Adipocyte (in vitro differentiated cells): Measurements from ENCODE around the gene BMAL2.
A peak's percentile ranks its signal among the peaks of the same experiment; 100 is the strongest.

Source experiments
- DNase-seq: peaks from one replicate; pipeline ENCODE4 v3.0.0-alpha.2; 2015; ENCODE audit warnings: low read depth
- H3K27me3 ChIP-seq: replicated peaks from 2 replicates; pipeline ENCODE4 v1.7.0; 2013; ENCODE audit warnings: mild to moderate bottlenecking, low read length, moderate library complexity; ENCODE audit not compliant: control insufficient read depth, insufficient read depth
- H3K36me3 ChIP-seq: 2 replicates; pipeline ENCODE4 v1.7.0; 2013; ENCODE audit warnings: low read length, mild to moderate bottlenecking, moderate library complexity; ENCODE audit not compliant: control insufficient read depth, insufficient read depth, severe bottlenecking
- H3K4me1 ChIP-seq: 2 replicates; pipeline ENCODE4 v1.7.0; 2013; ENCODE audit warnings: mild to moderate bottlenecking, low read length, moderate library complexity; ENCODE audit not compliant: control insufficient read depth, insufficient read depth
- H3K4me3 ChIP-seq: 2 replicates; pipeline ENCODE4 v1.7.0; 2013; ENCODE audit warnings: mild to moderate bottlenecking, low read length, moderate library complexity
- H3K9ac ChIP-seq: 2 replicates; pipeline ENCODE4 v1.7.0; 2013; ENCODE audit warnings: mild to moderate bottlenecking, low read length, moderate library complexity
- H3K9me3 ChIP-seq: 2 replicates; pipeline ENCODE4 v1.7.0; 2013; ENCODE audit warnings: mild to moderate bottlenecking, low read length, moderate library complexity; ENCODE audit not compliant: control insufficient read depth

BMAL2 gene

GRCh38 chr12:27361372-27361771 lies 28.7 kb downstream of the BMAL2 start:
- peak; percentile 27 for DNase-seq
- Histone ChIP-seq H3K4me3 (no peak overlapping the region), H3K9me3 (no peaks in the 10 kb centered on the region), H3K36me3 (no peaks in the 10 kb centered on the region), H3K27me3 (no peaks in the 10 kb centered on the region), H3K9ac (no peak overlapping the region), H3K4me1 (peaks cover 3% of the 10 kb centered on the region)

- Histone ChIP-seq H3K36me3 (no peaks in the 10 kb centered on the region), H3K9ac (no peak overlapping the region), H3K27me3 (no peaks in the 10 kb centered on the region), H3K4me1 (peaks cover 3% of the 10 kb centered on the region), H3K9me3 (no peaks in the 10 kb centered on the region), H3K4me3 (no peak overlapping the region)
- no peak for DNase-seq
Observed at GRCh38 chr12:27366621-27367020, 34.0 kb downstream of the BMAL2 start.

GRCh38 chr12:27367078-27367477 lies 34.4 kb downstream of the BMAL2 start:
- DNase-seq, result no peak
- H3K9me3 ChIP-seq, result no peaks in the 10 kb centered on the region

DNA sequence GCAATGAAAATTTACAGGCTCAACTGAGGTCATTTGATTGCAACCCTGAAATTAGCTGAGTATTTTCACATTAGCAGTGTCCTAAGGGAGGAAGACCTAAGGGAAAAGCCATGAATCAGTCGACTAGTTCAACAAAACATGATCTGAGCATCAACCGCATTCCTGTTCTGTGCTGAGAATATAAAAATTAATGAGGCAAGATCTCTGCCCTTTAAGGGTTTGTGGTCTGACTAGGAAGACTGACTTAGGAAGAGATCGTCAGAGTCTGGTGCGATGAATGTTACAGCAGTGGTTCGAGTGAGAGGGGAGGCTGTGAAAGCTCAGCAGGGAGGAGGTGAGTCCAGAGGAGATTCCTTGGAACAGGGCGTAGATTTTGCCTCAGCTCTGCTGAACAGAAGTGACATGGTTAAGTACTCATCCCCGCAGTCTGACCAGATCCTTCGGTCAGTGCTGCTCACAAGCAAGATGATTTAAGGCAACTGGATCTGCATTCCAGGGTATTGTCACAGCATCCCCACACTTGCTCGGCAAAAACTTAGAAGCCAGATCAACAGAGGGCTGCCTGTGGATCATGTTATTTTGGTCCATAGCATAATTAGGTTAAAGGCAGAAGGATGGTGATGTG lies 49.6 kb downstream of the BMAL2 start:
- Histone ChIP-seq H3K9ac (peak overlapping the region; percentile 58), H3K27me3 (no peaks in the 10 kb centered on the region), H3K4me3 (peak overlapping the region; percentile 39), H3K9me3 (no peaks in the 10 kb centered on the region), H3K4me1 (peaks cover 30% of the 10 kb centered on the region), H3K36me3 (no peaks in the 10 kb centered on the region)
- DNase-seq, result peak; percentile 20

More at GRCh38 chr12:27367078-27367477, 34.4 kb downstream of the BMAL2 start:
- Histone ChIP-seq H3K27me3 (no peaks in the 10 kb centered on the region), H3K36me3 (no peaks in the 10 kb centered on the region), H3K9ac (no peak overlapping the region), H3K4me1 (peaks cover 3% of the 10 kb centered on the region), H3K4me3 (no peak overlapping the region)
